Liver (tissue), 3 donors: ENCODE measurements around the gene DCDC2C.

ENCODE experiments used
- ATF3 ChIP-seq: IDR thresholded peaks from 2 replicates; pipeline ENCODE4 v1.6.1; 2016; ENCODE audit warnings: antibody characterized with exemption
- CTCF ChIP-seq: fragments of 150-350 bp; IDR thresholded peaks from 2 replicates; pipeline ENCODE4 v1.5.1; 2017; ENCODE audit warnings: improper control_type of control experiment, low read depth, low read length; ENCODE audit not compliant: missing input control
- EGR1 ChIP-seq, 2 donors: IDR thresholded peaks; 2 replicates each; pipeline ENCODE4 v1.6.1; 2016 to 2018; ENCODE audit warnings: antibody characterized with exemption in 2 of 2, low read depth in 2 of 2
- FOXA1 ChIP-seq: IDR thresholded peaks from 2 replicates; pipeline ENCODE4 v1.6.1; 2016; ENCODE audit warnings: antibody characterized with exemption
- GABPA ChIP-seq, 2 donors: IDR thresholded peaks in 1 of 2; conservative IDR thresholded peaks in 1 of 2; 2 replicates each; pipeline ENCODE4 v1.6.1; 2016; ENCODE audit warnings: antibody characterized with exemption in 2 of 2, mild to moderate bottlenecking in 1 of 2, moderate library complexity in 1 of 2
- JUND ChIP-seq, 2 donors: IDR thresholded peaks; 2 replicates each; pipeline ENCODE4 v1.6.1; 2016; ENCODE audit warnings: antibody characterized with exemption in 2 of 2
- MAX ChIP-seq: IDR thresholded peaks from 2 replicates; pipeline ENCODE4 v1.6.1; 2016; ENCODE audit warnings: antibody characterized with exemption
- RAD21 ChIP-seq, 2 donors: IDR thresholded peaks; 2 replicates each; pipeline ENCODE4 v1.6.1; 2016; ENCODE audit warnings: antibody characterized with exemption in 2 of 2, mild to moderate bottlenecking in 2 of 2
- REST ChIP-seq: IDR thresholded peaks from 2 replicates; pipeline ENCODE4 v1.6.1; 2016; ENCODE audit warnings: antibody characterized with exemption, mild to moderate bottlenecking
- RXRA ChIP-seq, 2 donors: IDR thresholded peaks; 2 replicates each; pipeline ENCODE4 v1.6.1; 2017 to 2018; ENCODE audit warnings: antibody characterized with exemption in 2 of 2, mild to moderate bottlenecking in 1 of 2
- SP1 ChIP-seq: IDR thresholded peaks from 2 replicates; pipeline ENCODE4 v1.6.1; 2018; ENCODE audit warnings: antibody characterized with exemption, mild to moderate bottlenecking
- TAF1 ChIP-seq: conservative IDR thresholded peaks from 2 replicates; pipeline ENCODE4 v1.6.1; 2016; ENCODE audit warnings: antibody characterized with exemption, mild to moderate bottlenecking
- YY1 ChIP-seq: IDR thresholded peaks from 2 replicates; pipeline ENCODE4 v1.6.1; 2016; ENCODE audit warnings: antibody characterized with exemption, mild to moderate bottlenecking
- ZBTB33 ChIP-seq: IDR thresholded peaks from 2 replicates; pipeline ENCODE4 v1.6.1; 2016; ENCODE audit warnings: antibody characterized with exemption
- donor health status: healthy.
- donor health status: healthy.

GRCh38 chr2:3718679-3719078 lies 15.3 kb downstream of the DCDC2C start:
- TF ChIP-seq YY1 (no peak), JUND (IDR thresholded peaks at IDR 0.05) (no peak), CTCF (no peak), MAX (no peak), ZBTB33 (no peak), TAF1 (no peak), FOXA1 (no peak), RXRA (IDR thresholded peaks at IDR 0.05) (no peak), SP1 (no peak), REST (no peak), EGR1 (IDR thresholded peaks at IDR 0.05; ENCODE audit: low read depth in 2 of 2) (no peak), ATF3 (no peak), RAD21 (IDR thresholded peaks at IDR 0.05) (no peak), GABPA (IDR thresholded peaks at IDR 0.05 in 1 of 2, conservative IDR thresholded peaks at IDR 0.05 in 1 of 2) (no peak)
